Head of caudate nucleus (tissue), 42 donors: Measurements from ENCODE around the gene EIF3L.

Experiments used
- DNase-seq, 42 donors: peaks; one replicate each; pipeline versions ENCODE4 v3.0.0 to v3.0.0-alpha.2; 2020 to 2021; ENCODE audit warnings: mixed read lengths in 7 of 42
- intact Hi-C: fragments of 100-400 bp; cut with DNase I; formaldehyde crosslinking; loops from one replicate; pipeline ENCODE4 v1.15.0; 2022

EIF3L gene

DNA sequence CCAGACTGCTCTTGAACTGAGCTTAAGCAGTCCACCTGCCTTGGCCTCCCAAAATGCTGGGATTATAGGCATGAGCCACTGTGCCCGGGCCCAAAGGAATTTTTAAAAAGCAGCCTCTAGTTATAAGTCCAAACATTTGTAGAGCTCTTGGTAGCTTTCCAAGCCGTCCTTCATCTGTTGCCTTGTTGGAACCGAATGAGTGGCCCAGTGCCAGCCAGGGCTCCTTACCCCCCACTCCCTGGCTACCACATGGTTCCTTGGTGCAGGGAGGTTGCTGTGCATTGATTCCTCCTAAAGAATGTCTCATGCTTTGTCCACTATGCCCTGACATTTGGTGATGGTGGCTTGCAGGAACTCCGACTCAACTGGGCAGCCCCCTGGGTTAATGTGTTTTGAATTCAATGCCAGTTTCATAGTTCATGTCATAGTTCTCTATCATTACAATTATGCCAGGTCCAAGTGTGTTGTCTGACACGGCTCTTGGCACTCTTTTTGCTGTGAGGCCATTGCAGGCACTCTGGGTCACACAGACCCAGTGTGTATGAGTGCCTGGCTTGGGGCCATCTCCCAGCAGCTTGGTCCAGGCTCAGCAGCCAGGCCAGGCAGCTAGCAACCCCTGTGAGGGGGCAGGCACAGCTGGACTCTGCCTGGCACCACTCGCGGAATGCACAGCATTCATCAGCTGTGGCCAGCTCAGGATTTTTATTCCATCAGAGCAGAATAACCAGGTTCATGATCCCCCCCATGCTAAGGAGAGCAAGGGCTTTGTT is 43.5 kb downstream of the EIF3L start:
- intact Hi-C loops = no loop called here
- peak; percentile 83 to 98 (median 95) for DNase-seq

DNA sequence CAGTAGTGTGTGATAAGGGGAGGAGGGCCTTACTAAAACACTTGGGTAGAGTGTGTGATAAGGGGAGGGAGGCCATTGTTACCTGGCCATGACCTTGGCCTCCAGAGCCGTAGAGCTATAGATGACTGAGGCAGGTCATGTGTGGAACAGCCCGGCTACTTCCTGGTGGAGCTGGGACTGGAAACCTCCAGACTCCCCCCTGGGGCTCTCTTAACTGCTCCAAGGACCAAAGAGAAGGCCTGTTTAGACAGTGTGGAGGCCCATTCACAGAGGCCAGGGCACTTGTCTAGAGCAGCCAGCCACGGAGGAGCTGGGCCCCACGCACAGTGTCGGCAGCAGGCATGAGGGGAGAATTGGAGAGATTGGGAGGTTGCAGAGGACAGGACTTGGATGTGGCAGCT is 44.4 kb downstream of the EIF3L start:
- DNase-seq = peak in 2 of 42 donors; percentile 47 to 60
- intact Hi-C loops = no loop called here

GRCh38 chr22:37894939-37895670 is 45.9 kb downstream of the EIF3L start:
- intact Hi-C loops = no loop called here
- peak in 11 of 42 donors; percentile 29 to 64 (median 45) for DNase-seq

DNA sequence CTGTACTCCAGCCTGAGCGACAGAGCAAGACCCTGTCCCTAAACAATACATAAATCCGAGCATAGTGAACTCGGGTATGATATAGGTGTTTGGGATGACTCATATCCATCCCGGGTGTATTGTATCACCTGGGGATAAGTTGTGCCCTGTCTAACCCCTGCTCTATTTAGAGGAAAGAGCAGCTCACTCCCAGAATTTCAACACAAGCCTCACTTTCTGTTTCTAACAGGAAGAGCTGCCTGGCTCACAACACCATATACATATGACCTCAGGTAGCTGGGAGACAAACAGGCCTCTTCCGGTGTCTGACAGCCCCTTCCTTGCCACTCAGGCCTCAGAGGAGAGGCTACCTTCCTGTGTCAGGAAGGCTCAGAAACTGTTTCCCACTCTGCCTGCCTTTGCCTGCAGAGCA is 47.0 kb downstream of the EIF3L start:
- intact Hi-C loops = no loop called here
- DNase-seq = no peak

DNA sequence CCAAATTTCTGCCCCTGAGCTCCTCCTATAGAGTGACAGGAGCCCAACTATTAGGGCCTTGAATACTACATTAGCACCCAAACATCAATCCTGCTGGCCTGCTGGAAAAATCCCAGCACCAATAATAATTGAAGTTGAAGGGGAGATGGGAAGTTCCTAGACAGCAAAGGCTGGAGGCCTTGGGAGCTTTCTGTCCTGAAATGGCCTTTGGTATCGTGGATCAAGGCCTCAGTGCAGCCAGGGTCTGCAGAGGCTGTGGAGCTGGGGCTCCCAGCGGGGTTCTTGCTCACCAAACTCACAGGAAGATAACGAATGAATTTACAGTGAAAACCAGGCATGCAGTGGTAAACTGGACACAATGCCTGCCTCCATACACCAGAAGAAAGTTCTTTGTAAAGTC is 47.7 kb downstream of the EIF3L start:
- intact Hi-C loops = no loop called here
- DNase-seq = no peak

DNA sequence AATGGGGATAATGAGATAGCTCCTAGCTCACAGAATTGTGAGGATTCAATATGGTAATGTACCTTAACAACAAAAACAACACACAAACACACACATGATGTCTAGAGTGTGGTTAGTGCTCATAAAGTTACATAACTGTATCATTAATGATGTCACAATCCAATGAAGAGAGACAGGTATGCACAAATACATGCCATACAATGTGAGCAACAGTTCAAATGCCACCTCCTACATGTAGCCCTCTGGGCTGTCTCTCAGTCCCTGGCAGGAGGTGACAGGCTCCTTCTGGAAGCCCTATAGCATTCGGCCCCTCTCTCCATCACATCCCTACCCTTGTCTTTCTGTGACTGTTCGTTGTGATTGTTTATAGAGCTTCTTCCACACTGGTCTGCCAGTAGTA is 48.6 kb downstream of the EIF3L start:
- no peak for DNase-seq
- intact Hi-C loops = no loop called here

GRCh38 chr22:37898441-37899181 is 49.4 kb downstream of the EIF3L start:
- intact Hi-C loops = no loop called here
- peak; percentile 44 to 89 (median 73) for DNase-seq

DNA sequence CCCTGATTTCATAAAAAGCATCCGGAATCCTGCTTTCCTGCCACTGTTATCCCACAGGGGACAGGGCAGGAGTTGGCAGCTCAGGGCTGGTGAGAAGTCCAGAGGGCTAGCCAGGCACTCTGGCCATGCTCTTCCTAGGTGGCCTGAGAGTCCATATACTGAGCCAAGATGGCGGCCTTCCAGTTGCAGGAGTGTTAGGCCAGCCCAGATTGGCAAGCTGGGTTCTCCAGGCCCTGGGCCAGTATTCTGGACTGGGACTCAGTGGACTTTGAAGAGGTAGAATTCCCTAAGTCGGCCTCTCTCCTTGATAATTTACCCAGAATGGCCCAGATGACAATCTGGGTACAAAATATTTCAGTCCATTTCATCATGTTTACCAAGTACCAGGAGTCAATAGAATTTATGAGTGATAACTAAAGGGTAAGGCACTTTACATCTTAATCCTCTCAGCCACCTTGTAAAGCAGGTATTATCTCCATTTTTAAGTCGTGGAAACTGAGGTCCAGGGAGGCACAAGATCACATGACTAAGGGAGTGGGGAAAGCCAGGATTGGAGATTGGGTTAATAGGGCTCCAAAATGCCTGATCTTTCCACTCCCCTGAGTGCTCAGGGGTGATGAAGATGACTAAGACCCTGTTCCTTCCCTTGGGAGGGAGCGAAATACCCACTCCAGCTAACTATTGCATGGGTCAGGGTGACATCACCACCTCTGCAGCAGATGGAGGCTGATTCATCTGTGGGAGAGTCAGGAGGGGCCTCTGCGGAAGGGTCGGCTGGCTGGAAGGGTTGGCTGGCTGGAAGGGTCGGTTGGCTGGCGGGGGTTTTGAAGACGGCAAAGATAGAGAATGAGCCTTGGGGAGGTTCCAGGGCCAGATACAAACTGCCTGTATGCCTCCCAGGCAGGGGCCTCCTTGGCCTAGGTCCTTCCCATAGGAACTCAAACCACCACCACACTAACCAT is 55.6 kb downstream of the EIF3L start:
- intact Hi-C loops = no loop called here
- peak in 30 of 42 donors; percentile 27 to 83 (median 58) for DNase-seq

GRCh38 chr22:37905534-37906363 is 56.5 kb downstream of the EIF3L start, which contains the start of gene MICALL1:
Gene MICALL1 (plus strand): TSS chr22:37906297. CDS start chr22:37906423, 126 bp downstream.
- DNase-seq = peak in 38 of 42 donors; percentile 23 to 80 (median 61)
- intact Hi-C loops = no loop called here

GRCh38 chr22:37906364-37907008 is 57.3 kb downstream of the EIF3L start:
- intact Hi-C loops = no loop called here
- DNase-seq = peak in 6 of 42 donors; percentile 13 to 52 (median 23)

DNA sequence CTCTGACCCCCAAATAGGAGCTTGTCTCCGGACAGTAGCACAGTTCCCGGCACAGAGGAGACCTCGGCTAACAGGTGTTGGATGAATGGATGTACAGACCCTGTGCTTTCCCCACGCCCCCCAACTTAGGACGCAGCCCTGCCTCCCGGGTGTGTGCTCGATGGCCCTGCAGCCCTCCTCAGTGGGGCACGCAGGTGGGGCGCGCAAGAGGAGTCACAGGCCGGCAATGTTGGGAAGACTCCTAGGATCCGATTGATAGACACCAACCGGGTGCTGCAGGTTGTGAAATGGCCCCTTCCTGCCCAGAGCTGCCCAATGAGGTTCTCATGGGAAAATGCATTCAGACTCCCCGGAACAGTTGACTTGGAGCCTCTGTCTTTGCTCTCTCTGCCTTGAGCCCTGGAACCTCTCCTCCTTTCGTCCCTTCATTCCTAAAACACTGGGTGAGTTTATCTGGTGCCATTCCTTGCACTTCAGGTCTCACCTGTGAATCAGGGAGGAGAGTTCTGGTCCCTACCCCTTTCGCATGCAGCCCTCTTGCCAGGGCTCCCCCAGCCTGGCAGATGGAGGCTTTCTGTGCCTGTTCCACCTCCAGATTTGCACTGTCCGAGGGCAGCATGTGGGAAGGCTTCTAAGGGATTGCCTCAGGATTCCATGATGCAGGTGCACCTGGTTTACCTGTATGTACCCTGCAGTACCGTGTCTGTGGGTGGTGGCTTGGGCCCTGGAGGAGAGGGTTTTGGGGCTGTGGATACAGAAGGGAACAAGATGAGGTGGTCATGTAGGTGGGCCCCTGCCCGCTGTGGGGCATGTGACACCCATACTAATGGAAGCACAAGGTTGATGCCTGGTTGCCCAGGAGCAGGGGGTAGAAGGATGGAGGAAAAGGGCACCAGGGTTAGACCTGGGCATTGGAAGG is 58.1 kb downstream of the EIF3L start:
- no peak for DNase-seq
- intact Hi-C loops = no loop called here

- DNase-seq = no peak
- intact Hi-C loops = no loop called here
Measured at GRCh38 chr22:37909766-37910165, 60.5 kb downstream of the EIF3L start.

GRCh38 chr22:37910890-37911672 is 61.9 kb downstream of the EIF3L start:
- intact Hi-C loops = no loop called here

DNA sequence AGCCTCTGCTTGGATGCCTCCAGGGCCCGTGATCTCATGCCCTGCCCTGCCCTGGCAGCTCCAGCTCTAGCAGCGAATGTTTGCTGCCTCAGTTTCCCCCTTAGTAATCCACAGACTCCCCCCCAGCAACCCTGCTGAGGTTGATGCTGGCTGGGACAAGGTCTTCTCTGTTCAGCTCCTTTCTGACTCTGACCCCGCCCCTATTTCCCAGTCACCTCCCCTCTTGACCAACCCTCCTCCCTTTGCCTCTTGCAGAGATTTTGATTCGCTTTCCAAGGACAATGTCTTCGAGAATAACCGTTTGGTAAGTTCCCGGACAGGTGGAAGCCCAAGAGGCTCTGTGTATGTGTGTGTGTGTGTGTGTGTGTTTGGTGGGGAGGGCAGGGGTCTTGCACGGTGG is 62.5 kb downstream of the EIF3L start:
- no peak for DNase-seq
- intact Hi-C loops = no loop called here

More at GRCh38 chr22:37910890-37911672, 61.9 kb downstream of the EIF3L start:
- DNase-seq = peak in 14 of 42 donors; percentile 28 to 70 (median 40)

- intact Hi-C loops = no loop called here
Measured at GRCh38 chr22:37912171-37912570, 63.0 kb downstream of the EIF3L start.

More at GRCh38 chr22:37912171-37912570, 63.0 kb downstream of the EIF3L start:
- DNase-seq = no peak
